ENCODE measurements around the gene MMP24OS. TPM values are rescaled to one million over a fixed set of nuclear protein-coding genes. Genes with fewer than 3 reads are reported as not detected.
A peak's percentile ranks its signal among the peaks of the same experiment; 100 is the strongest.
"Not testable (repeated sequence)": the region's sequence is repeated elsewhere in the genome, so short reads cannot be mapped to it uniquely, and the experiment has no call there.

MMP24OS gene
- 10 to 100 TPM; 28.2 to 50.9 (median 37.7) TPM for polyA plus RNA-seq (ENCODE audit: insufficient read depth in 1 of 5, insufficient read length in 5 of 5, low replicate concordance in 1 of 5)
- long read RNA-seq, donor 1, transcript MMP24OS-211 (1 exons, 1,542 nt): minor isoform, 8 of 57 reads
- long read RNA-seq, donor 1, transcript MMP24OS-209 (2 exons, 712 nt): minor isoform, 14 of 57 reads
- long read RNA-seq, donor 1, transcript MMP24OS-201 (2 exons, 867 nt): major isoform, 25 of 57 reads
- long read RNA-seq, donor 1, partial matches to known transcripts: 10 of 57 reads
- long read RNA-seq, donor 1, other reads (novel, unspliced or antisense): 0 of 57 reads
- long read RNA-seq, donor 2, transcript MMP24OS-201 (2 exons, 867 nt): major isoform, 11 of 17 reads
- long read RNA-seq, donor 2, transcript MMP24OS-209 (2 exons, 712 nt): minor isoform, 5 of 17 reads
- long read RNA-seq, donor 2, partial matches to known transcripts: 0 of 17 reads
- long read RNA-seq, donor 2, other reads (novel, unspliced or antisense): 0 of 17 reads
- long read RNA-seq, donor 3, transcript MMP24OS-209 (2 exons, 712 nt): minor isoform, 7 of 28 reads
- long read RNA-seq, donor 3, transcript MMP24OS-201 (2 exons, 867 nt): major isoform, 17 of 28 reads
- long read RNA-seq, donor 3, partial matches to known transcripts: 0 of 28 reads
- long read RNA-seq, donor 3, other reads (novel, unspliced or antisense): 0 of 28 reads
- long read RNA-seq, donor 4, transcript MMP24OS-201 (2 exons, 867 nt): major isoform, 10 of 17 reads
- long read RNA-seq, donor 4, partial matches to known transcripts: 0 of 17 reads
- long read RNA-seq, donor 4, other reads (novel, unspliced or antisense): 0 of 17 reads
- long read RNA-seq, donor 5, transcript MMP24OS-211 (1 exons, 1,542 nt): minor isoform, 7 of 53 reads
- long read RNA-seq, donor 5, transcript MMP24OS-201 (2 exons, 867 nt): major isoform, 28 of 53 reads
- long read RNA-seq, donor 5, transcript MMP24OS-209 (2 exons, 712 nt): minor isoform, 9 of 53 reads
- long read RNA-seq, donor 5, partial matches to known transcripts: 8 of 53 reads
- long read RNA-seq, donor 5, other reads (novel, unspliced or antisense): 0 of 53 reads
- long read RNA-seq, donor 6, transcript MMP24OS-201 (2 exons, 867 nt): major isoform, 19 of 35 reads
- long read RNA-seq, donor 6, transcript MMP24OS-209 (2 exons, 712 nt): minor isoform, 5 of 35 reads
- long read RNA-seq, donor 6, transcript MMP24OS-211 (1 exons, 1,542 nt): minor isoform, 11 of 35 reads
- long read RNA-seq, donor 6, partial matches to known transcripts: 0 of 35 reads
- long read RNA-seq, donor 6, other reads (novel, unspliced or antisense): 0 of 35 reads
- long read RNA-seq, donor 7, transcript MMP24OS-211 (1 exons, 1,542 nt): minor isoform, 6 of 19 reads
- long read RNA-seq, donor 7, transcript MMP24OS-201 (2 exons, 867 nt): minor isoform, 5 of 19 reads
- long read RNA-seq, donor 7, transcript MMP24OS-209 (2 exons, 712 nt): major isoform, 8 of 19 reads
- long read RNA-seq, donor 7, partial matches to known transcripts: 0 of 19 reads
- long read RNA-seq, donor 7, other reads (novel, unspliced or antisense): 0 of 19 reads
- long read RNA-seq, donor 8, partial matches to known transcripts: 0 of 8 reads
- long read RNA-seq, donor 8, other reads (novel, unspliced or antisense): 0 of 8 reads

DNA sequence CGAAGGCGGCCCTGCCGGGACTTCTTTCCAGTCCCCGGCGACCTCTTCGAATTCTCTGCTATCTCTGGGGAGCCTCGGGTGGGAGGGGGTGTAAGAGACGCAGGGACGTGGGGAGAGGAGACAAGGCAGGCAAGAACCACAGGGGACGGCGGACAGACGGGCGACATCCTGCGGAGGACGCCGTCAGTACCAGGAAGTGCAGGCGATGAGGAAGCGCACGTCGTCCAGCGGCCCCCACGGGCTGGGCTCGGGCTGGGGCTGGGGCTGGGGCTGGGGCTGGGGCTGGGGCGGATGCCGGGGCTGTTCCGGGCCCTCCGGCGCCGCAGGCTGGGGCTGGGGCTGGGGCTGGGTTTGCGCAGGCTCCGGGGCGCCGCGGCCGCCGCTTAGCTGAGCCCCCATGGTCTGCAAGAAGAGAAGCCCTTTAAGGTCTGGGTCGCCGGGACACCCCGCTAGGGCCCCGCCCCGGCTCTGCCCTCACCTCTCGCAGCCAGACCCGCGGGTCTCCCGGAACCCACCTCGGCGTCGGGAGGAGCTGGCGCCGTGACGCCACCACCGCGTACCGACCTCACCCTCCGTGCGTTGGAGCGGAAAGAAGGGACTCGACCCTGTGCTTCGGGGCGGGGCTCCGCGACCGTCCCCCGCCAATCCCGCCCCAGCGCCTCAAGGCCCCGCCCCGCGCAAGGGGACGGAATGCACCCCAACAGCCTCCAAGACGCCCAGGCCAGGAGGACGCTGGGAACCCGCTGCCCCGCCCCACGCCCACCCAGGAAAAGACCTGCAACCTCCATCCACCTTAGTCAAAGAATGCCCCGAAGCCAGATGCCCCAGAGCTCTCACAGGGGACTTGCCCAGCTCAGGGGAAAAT, at the start of gene MMP24OS:
MMP24OS (minus strand) TSS at position 592 of the 865 bp plus-strand sequence; CDS start at position 399, 193 bp downstream.
- peak; percentile 84 to 85 for DNase-seq

DNA sequence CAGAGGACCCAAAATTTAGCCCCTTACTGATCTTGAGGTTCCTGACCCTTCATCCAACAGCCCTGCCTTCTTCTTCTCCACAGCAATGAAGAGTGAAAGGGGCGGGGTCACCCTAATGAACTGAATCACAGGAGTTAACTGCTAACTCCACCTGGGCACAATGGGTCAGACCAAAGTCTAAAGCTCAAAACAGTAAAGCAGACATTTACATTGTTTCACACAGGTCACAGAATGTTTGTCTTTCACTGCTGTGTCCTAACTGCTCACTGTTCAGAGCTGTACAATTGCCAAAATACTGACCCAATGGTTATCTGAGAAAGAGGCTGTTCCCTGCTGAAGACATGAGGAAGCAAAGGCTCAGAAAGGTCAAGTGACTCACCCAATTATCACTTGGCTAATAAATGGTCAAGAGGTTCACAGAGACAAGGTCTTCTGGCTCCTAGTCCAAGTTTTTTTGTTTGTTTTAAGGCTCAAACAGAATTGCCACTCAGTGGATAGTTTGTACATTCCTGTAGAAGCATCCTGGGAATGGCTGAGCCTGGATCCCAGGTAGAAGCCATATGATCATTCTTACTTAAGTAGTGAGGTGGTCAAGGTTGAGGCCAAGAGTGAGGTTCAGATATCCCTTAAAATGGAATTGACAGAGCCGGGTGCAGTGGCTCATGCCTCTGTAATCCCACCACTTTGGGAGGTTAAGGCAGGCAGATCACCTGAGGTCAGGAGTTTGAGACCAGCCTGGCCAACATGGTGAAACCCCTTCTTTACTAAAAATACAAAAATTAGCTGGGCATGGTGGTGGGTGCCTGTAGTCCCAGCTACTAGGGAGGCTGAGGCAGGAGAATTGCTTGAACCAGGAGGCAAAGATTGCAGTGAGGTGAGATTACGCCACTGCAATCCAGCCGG, 49.4 kb upstream of the MMP24OS start:
- DNase-seq: no peak

DNA sequence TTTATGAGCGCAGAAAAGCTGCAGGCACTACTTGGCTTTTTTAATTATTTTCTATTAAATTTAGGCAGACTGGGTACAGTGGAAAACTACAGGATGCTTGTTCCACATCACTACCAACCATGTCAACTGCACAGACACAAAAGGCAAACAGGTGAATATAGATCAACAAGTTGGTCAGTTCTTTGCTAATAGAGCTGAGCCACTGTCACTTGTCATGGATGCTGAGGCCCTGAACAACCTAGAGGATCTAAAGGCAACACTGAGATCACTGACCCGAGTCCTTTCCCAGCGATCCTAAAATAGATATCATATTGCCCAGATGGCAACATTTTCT, 48.8 kb upstream of the MMP24OS start:
- no peak for DNase-seq

DNA sequence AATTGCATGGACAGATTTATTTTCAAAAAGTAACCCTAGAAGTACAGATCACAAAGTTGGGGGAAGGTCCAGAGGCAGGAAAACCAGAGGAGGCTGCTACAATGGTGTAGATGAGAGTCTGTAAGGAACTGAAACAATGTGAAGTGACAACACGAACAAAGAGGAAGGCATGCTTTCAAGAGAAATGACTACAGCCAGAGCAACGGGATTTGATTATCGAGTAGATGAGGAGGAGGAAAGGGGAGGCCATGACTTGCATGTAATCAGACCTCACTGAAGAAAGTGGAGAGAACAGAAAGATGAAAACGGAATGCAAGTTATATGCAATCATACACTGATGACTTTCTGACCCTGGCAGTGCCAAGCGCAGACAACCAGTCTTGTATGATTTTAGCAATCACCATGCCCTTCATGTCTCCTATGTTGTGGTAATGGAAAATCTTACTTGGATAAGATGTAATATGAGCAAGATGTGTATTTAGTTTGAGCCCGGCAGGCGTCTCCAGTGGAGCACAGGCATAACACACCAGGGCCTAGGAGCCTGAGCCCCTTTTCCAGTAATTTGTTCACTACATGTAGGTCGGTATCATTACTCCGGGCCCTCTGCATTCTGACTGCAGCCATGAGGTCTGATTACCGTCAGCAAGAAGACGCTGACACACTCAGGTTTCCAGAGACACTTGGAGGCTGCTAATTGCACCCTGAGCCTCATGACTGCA, 48.3 kb upstream of the MMP24OS start:
- no peak for DNase-seq

GRCh38 chr20:35325401-35325800, 47.5 kb upstream of the MMP24OS start:
- no peak for DNase-seq

DNA sequence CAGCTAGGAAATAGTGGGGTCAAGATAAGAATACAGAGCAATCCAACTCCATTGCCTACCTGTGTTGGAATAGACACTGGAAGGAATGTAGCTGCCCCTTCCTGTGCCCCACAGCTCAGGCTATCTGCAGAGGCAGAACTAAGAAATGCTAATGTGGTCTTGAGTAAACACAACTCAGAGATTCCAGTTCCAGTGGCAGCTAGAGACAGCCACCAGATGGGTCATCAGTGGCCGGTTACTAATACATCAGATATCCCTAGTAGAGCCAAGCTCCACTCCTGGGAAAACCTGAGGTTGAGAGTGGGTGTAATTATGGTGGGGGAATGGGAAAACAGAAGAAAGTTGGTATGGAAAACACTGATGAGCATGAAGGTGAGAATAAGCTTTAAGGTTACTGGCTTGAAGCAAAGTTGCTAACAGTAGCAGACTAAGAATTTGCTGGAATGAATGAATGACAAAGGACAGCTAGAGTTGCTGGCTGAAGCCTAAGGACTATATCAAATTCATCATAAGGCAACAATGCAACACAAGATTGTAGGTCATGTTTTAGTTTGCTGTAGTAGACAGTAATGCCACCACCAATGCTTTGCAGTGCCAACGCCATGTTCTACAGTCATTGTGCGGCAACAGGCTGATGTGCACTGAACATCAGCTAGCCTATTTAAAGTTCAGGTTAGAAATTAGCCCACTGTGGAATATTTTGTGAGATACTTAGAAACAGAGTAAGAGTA, 42.6 kb upstream of the MMP24OS start:
- no peak for DNase-seq

GRCh38 chr20:35319871-35320197, 41.9 kb upstream of the MMP24OS start:
- no peak for DNase-seq

GRCh38 chr20:35319192-35319870, 41.4 kb upstream of the MMP24OS start:
- DNase-seq: no peak

GRCh38 chr20:35318502-35319157, 40.7 kb upstream of the MMP24OS start:
- no peak for DNase-seq

DNA sequence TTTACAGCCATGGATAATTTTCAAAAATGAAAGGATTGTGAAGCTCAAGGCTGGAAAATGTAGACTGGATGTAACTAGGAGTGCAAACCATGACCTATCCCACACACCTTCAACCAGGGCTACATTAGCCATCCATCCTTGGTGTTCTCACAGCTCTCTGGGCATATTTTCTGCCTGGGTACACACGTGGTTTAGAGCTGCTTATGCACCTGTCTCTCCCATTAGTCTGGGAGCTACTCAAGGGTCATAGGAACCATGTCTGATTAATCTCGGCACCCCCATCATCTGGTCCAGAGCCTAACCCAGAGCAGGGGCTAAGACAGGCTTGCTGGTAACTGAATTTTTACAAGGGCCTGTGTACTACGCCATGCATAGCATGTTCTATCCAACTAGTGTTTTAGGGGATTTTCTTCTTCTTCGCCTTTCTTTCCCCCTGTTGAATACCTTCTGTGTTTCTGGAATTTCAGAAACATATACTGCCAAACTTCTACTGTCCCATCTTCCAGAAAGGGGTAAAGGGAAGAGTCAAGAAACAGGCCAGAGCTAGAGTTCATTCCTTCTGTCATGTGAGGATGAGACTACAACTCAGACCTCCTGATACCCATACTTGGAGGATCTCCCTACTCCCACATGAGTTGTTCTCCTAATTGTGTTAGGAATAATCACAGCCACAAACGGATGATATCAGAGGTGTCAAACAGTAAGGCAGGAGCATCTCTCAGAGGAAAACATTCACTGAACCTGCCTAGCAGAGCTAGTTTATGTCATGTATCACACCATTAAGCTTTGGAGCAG, 39.7 kb upstream of the MMP24OS start:
- no peak for DNase-seq

GRCh38 chr20:35316086-35316485, 38.2 kb upstream of the MMP24OS start:
- DNase-seq: no peak

DNA sequence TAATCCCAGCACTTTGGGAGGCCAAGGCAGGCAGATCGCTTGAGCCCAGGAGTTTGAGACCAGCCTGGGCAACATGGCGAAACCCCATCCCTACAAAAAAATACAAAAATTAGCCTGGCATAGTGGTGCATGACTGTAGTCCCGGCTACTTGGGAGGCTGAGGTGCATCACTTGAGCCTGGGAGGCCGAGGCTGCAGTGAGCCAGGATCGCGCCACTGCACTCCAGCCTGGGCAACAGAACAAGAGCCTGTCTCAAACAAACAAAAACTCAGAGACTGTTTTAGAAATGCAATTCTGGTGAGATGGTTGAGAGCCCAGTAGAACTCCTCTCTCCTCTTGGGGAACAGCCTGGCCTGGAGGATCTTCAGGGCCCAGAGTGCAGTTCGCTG, 37.7 kb upstream of the MMP24OS start:
- not testable (repeated sequence) for DNase-seq

DNA sequence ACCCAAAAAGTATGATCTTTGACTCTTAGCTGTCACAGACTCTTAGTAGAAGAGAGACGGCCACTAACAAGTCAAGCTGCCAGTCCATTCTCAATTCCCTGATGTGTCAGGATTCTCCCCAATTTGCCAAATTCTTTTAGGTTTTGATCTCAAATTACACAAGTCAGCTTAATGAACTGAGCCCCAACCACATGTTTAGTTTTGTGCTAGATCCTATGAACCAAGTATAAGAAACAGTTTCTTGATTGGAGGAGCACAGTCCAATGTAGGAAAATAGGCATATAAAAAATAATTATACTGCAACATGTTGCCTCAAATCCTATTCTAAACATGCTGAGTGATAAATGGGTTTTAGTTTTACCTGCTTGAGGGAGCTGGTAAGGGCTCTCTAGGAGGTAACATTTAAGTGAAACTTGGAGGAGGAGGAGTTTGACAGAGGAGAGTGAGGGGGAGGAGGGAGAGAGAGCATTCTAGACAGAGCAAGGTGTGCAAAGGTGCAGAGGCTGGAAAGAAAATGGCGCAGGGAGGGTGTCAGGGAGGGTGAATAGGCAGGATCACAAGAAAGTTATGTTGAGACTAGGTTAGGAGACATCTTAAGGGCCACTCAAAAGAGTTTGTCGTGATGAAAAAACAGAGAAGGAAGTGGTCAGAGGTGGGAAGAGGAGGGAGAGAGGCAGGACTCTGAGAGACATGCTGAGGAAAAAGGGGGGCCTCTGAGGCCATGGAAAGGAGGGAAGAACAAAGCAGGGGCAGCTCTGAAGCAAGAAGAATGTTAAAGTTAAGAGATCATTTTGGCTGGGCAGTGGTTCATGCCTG, 37.1 kb upstream of the MMP24OS start:
- no peak for DNase-seq

- no peak for DNase-seq
Observed at GRCh38 chr20:35312318-35312717, 34.4 kb upstream of the MMP24OS start.

DNA sequence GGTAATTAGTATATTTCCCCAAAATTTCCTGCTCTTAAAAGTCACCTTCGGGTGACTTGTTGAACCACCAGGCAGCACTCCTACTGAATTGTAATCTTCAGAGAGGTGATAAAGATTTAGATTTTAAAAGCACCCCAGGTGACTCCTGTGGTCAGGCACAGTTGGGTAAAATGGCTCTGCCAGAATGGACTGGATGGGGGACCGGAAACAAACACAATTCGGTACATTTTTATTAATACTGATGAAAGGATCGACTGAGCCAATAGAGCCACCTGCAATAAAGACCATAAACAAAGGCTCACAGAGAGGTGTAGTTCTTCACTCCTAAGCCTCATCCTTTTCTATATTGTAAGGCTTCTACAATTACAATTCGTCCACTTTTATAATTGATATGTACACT, 33.9 kb upstream of the MMP24OS start:
- no peak for DNase-seq

Measured in right lung (tissue), 10 donors.